Measurements from ENCODE around the gene RINT1. TPM values are rescaled to one million over a fixed set of nuclear protein-coding genes. Genes with fewer than 3 reads are reported as not detected.
"Not testable (repeated sequence)": the region's sequence is repeated elsewhere in the genome, so short reads cannot be mapped to it uniquely, and the experiment has no call there.

RINT1 gene
- polyA plus RNA-seq, 2 of the 4 experiments (the other 2 are of a cell fraction), result 26.3 to 34.9 TPM

- no peak for DNase-seq (ENCODE audit: low read depth in 1 of 2, low spot score in 1 of 2)
- no peak overlapping the region for H3K27ac ChIP-seq
- no peak for FAIRE-seq
- no peak for TF ChIP-seq HDAC2 (IDR thresholded peaks at IDR 0.05)
- no peak for TF ChIP-seq RCOR1 (IDR thresholded peaks at IDR 0.05; ENCODE audit: low read depth, low read length)
- TF ChIP-seq ZSCAN20 (CRISPR knock-in tag; IDR thresholded peaks at IDR 0.05), result no peak
- no peak for TF ChIP-seq EP300 (IDR thresholded peaks at IDR 0.05)
- TF ChIP-seq FOSL2 (IDR thresholded peaks at IDR 0.05), result no peak
- no peak for TF ChIP-seq FOSL2 (CRISPR knock-in tag; IDR thresholded peaks at IDR 0.05)
- TF ChIP-seq HOXB5 (CRISPR knock-in tag; IDR thresholded peaks at IDR 0.05), result no peak
- TF ChIP-seq ESRRA (IDR thresholded peaks at IDR 0.05; ENCODE audit: borderline replicate concordance, low read length), result no peak
- TF ChIP-seq CBX2 (IDR thresholded peaks at IDR 0.05; ENCODE audit: borderline replicate concordance, low read depth), result no peak
- TF ChIP-seq ATOH8 (CRISPR knock-in tag; IDR thresholded peaks at IDR 0.05; ENCODE audit: low read depth), result no peak
- TF ChIP-seq PBX3 (IDR thresholded peaks at IDR 0.05), result no peak
- TF ChIP-seq TFCP2L1 (CRISPR knock-in tag; IDR thresholded peaks at IDR 0.05), result no peak
- TF ChIP-seq HOXB13 (CRISPR knock-in tag; IDR thresholded peaks at IDR 0.05; ENCODE audit: low read depth), result no peak
- no peak for TF ChIP-seq REST (IDR thresholded peaks at IDR 0.05)
- TF ChIP-seq E2F6 (IDR thresholded peaks at IDR 0.05; ENCODE audit: borderline replicate concordance, low read depth), result no peak
- TF ChIP-seq, protein P1, sequence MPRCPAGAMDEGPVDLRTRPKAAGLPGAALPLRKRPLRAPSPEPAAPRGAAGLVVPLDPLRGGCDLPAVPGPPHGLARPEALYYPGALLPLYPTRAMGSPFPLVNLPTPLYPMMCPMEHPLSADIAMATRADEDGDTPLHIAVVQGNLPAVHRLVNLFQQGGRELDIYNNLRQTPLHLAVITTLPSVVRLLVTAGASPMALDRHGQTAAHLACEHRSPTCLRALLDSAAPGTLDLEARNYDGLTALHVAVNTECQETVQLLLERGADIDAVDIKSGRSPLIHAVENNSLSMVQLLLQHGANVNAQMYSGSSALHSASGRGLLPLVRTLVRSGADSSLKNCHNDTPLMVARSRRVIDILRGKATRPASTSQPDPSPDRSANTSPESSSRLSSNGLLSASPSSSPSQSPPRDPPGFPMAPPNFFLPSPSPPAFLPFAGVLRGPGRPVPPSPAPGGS (IDR thresholded peaks at IDR 0.05), result no peak
- no peak for TF ChIP-seq ELK1 (IDR thresholded peaks at IDR 0.05; ENCODE audit: low read depth, low read length)
- no peak for TF ChIP-seq HEYL (CRISPR knock-in tag; IDR thresholded peaks at IDR 0.05)
- TF ChIP-seq POLR2AphosphoS2 (conservative IDR thresholded peaks at IDR 0.05; ENCODE audit: low read length), result no peak
- no peak overlapping the region for H3K4me2 ChIP-seq
- H3K9me3 ChIP-seq, result no peaks in the 10 kb centered on the region
- CTCF ChIA-PET, result interaction anchor here (0.6 to 3.7 kb wide), 3 partner anchors 7 to 428 kb away, joined by 3 to 28 read pairs (median 3); no protein-coding TSS in a partner anchor
- 59% methylated on average over 4 of the region's 4 CpGs for WGBS (ENCODE audit: missing lambda C conversion rate)
- no peaks in the 10 kb centered on the region for H3K4me1 ChIP-seq
- ATAC-seq, result no peak; a peak in 1 of 6 replicates
- no peak overlapping the region for H3K4me3 ChIP-seq
- POLR2A ChIA-PET, result no interaction called here
These were observed 64.9 kb downstream of the RINT1 start for GRCh38 chr7:105596866-105597265.

DNA sequence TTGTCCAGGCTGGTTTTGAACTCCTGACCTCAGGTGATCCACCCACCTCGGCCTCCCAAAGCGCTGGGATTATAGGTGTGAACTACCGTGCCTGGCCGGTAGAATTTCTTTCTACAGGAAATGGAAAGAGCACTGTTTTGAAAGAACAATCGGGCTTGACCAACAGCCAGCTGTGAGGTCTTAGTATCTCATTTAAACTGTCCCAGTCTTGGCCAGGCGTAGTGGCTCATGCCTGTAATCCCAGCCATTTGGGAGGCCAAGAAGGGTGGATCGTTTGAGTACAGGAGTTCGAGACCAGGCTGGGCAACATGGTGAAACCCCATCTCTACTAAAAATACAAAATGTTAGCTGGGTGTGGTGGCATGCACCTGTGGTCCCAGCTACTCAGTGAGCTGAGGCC, 67.1 kb downstream of the RINT1 start:
- H3K4me1 ChIP-seq; H3K27ac ChIP-seq; FAIRE-seq; POLR2A ChIA-PET; DNase-seq (ENCODE audit: low read depth in 1 of 2, low spot score in 1 of 2); H3K9me3 ChIP-seq; H3K4me3 ChIP-seq; ATAC-seq; H3K4me2 ChIP-seq: not testable (repeated sequence)
- WGBS (ENCODE audit: missing lambda C conversion rate), result 48% methylated on average over 8 of the region's 8 CpGs
- CTCF ChIA-PET, result interaction anchor here (0.5 to 3.7 kb wide), 2 partner anchors 9 to 617 kb away, joined by 3 to 28 read pairs; no protein-coding TSS in a partner anchor
